Measurements from ENCODE around the gene SRPK3. TPM values are rescaled to one million over a fixed set of nuclear protein-coding genes. Genes with fewer than 3 reads are reported as not detected.
"Not testable (repeated sequence)": the region's sequence is repeated elsewhere in the genome, so short reads cannot be mapped to it uniquely, and the experiment has no call there.

SRPK3 gene
- total and polyA plus RNA-seq, 2 experiments from 2014 or later: 0.15 TPM; not detected in 1

GRCh38 chrX:153818064-153818463, 37.2 kb downstream of the SRPK3 start:
- not testable (repeated sequence) for ATAC-seq; H3K27ac Mint-ChIP-seq; H3K4me3 ChIP-seq; H3K9me2 ChIP-seq (ENCODE audit: insufficient read depth); H3F3A ChIP-seq (replicated peaks; ENCODE audit: low read depth); H3K27me3 ChIP-seq (ENCODE audit: insufficient read depth); H3K4me2 ChIP-seq; H2AFZ ChIP-seq; DNase-seq (ENCODE audit: low spot score); H3K27me3 Mint-ChIP-seq (ENCODE audit: insufficient read depth, low read depth, poor library complexity); H3K9me3 Mint-ChIP-seq; H3K36me3 ChIP-seq (ENCODE audit: insufficient read depth); H3K4me3 Mint-ChIP-seq; H3K27ac ChIP-seq (ENCODE audit: low read depth)
- H3K4me1 ChIP-seq (ENCODE audit: insufficient read depth): peaks cover 47% of the 10 kb centered on the region
- peaks cover 95% of the 10 kb centered on the region for H3K79me2 ChIP-seq (replicated peaks; ENCODE audit: insufficient read depth)
- H3K36me3 Mint-ChIP-seq (ENCODE audit: low read depth): peaks cover 12% of the 10 kb centered on the region; the same call in 2 of the 3 replicates
- H3K4me1 Mint-ChIP-seq: peaks cover 47% of the 10 kb centered on the region
- H4K20me1 ChIP-seq (replicated peaks; ENCODE audit: insufficient read depth): peaks cover 13% of the 10 kb centered on the region

DNA sequence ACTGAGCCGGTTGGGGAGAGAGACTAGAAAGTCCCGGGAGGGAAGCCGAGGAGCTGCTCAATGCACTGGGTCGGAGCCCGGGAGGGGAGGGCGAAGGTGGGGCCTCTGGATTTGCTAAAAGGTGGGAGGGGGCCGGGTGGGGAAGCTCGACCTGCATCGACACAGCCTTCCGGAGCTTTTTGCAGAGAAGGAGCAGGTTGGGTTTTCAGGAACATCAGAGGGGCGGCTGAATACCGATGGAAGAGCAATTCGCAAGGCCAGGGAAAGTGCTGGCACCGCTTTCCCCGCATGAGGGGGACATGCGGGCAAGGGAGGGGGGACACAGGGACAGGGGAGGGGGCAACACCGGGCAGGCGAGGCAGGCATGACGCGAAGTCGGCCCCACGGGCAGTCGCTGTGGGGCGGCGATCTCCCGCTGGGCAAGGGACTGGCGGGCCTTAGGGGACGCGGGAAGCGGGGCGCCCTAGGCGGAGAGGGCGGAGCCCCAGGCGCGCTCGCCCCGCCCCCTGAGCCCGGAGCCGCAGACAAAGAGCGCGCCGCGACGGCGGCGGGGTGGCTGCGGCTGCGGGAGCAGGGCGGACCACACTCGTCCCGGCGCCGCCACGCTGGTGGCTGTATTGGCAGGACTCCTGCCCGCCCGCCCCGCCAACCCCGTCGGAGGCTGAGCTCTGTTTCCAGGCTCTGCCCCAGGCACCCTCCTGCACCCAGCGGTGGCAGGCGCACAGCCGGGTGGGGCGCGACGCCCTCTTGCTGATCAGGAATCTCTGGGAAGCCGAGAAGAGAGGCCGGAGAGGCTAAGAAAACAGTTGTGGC, 37.9 kb downstream of the SRPK3 start:
- TF ChIP-seq STAT1 (IDR thresholded peaks at IDR 0.05; ENCODE audit: unreplicated experiment) (no peak), POLR2AphosphoS5 (IDR thresholded peaks at IDR 0.05; ENCODE audit: low read depth) (peak; percentile 39; the same call in 1 of the 2 replicates)
- Histone ChIP-seq H3K36me3 (ENCODE audit: insufficient read depth) (no peaks in the 10 kb centered on the region), H3F3A (replicated peaks; ENCODE audit: low read depth) (0 out of 2 replicates have a peak, but pooled peaks cover 2% of the 10 kb centered on the region), H3K27me3 (ENCODE audit: insufficient read depth) (no peaks in the 10 kb centered on the region), H3K4me2 (peak overlapping the region; percentile 73), H2AFZ (no peak overlapping the region), H3K9me2 (ENCODE audit: insufficient read depth) (no peaks in the 10 kb centered on the region), H4K20me1 (replicated peaks; ENCODE audit: insufficient read depth) (peaks cover 13% of the 10 kb centered on the region; the same call in 1 of the 2 replicates), H3K79me2 (replicated peaks; ENCODE audit: insufficient read depth) (peaks cover 95% of the 10 kb centered on the region), H3K4me3 (peak overlapping the region; percentile 52), H3K27ac (ENCODE audit: low read depth) (peak overlapping the region; percentile 84), H3K4me1 (ENCODE audit: insufficient read depth) (peaks cover 40% of the 10 kb centered on the region)
- ATAC-seq (peak; percentile 76), DNase-seq (ENCODE audit: low spot score) (peak; percentile 68)
- H3K4me3 Mint-ChIP-seq: peak overlapping the region; percentile 63
- peak overlapping the region; percentile 81; the same call in 1 of the 2 replicates for H3K27ac Mint-ChIP-seq
- H3K27me3 Mint-ChIP-seq (ENCODE audit: insufficient read depth, low read depth, poor library complexity): peaks cover 9% of the 10 kb centered on the region
- no peaks in the 10 kb centered on the region for H3K9me3 Mint-ChIP-seq
- H3K36me3 Mint-ChIP-seq (ENCODE audit: low read depth): peaks cover 15% of the 10 kb centered on the region; the same call in 2 of the 3 replicates
- H3K4me1 Mint-ChIP-seq: peaks cover 46% of the 10 kb centered on the region

GRCh38 chrX:153819384-153820040, 38.7 kb downstream of the SRPK3 start:
- Histone ChIP-seq H3K36me3 (ENCODE audit: insufficient read depth) (no peaks in the 10 kb centered on the region), H3K4me3 (peak overlapping the region; percentile 52), H3K9me2 (ENCODE audit: insufficient read depth) (no peaks in the 10 kb centered on the region), H3K79me2 (replicated peaks; ENCODE audit: insufficient read depth) (peaks cover 95% of the 10 kb centered on the region), H2AFZ (no peak overlapping the region), H3F3A (replicated peaks; ENCODE audit: low read depth) (0 out of 2 replicates have a peak, but pooled peaks cover 2% of the 10 kb centered on the region), H4K20me1 (replicated peaks; ENCODE audit: insufficient read depth) (peaks cover 13% of the 10 kb centered on the region; the same call in 1 of the 2 replicates), H3K4me2 (peak overlapping the region; percentile 73), H3K27ac (ENCODE audit: low read depth) (peak overlapping the region; percentile 84), H3K27me3 (ENCODE audit: insufficient read depth) (no peaks in the 10 kb centered on the region), H3K4me1 (ENCODE audit: insufficient read depth) (peaks cover 41% of the 10 kb centered on the region)
- peak overlapping the region; percentile 63 for H3K4me3 Mint-ChIP-seq
- H3K4me1 Mint-ChIP-seq: peaks cover 51% of the 10 kb centered on the region
- peaks cover 21% of the 10 kb centered on the region; the same call in 2 of the 3 replicates for H3K36me3 Mint-ChIP-seq (ENCODE audit: low read depth)
- peak overlapping the region; percentile 81 for H3K27ac Mint-ChIP-seq
- DNase-seq (ENCODE audit: low spot score) (no peak), ATAC-seq (peak; percentile 31)
- H3K27me3 Mint-ChIP-seq (ENCODE audit: insufficient read depth, low read depth, poor library complexity): peaks cover 9% of the 10 kb centered on the region
- no peaks in the 10 kb centered on the region for H3K9me3 Mint-ChIP-seq
- TF ChIP-seq, protein P1, sequence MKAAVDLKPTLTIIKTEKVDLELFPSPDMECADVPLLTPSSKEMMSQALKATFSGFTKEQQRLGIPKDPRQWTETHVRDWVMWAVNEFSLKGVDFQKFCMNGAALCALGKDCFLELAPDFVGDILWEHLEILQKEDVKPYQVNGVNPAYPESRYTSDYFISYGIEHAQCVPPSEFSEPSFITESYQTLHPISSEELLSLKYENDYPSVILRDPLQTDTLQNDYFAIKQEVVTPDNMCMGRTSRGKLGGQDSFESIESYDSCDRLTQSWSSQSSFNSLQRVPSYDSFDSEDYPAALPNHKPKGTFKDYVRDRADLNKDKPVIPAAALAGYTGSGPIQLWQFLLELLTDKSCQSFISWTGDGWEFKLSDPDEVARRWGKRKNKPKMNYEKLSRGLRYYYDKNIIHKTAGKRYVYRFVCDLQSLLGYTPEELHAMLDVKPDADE (IDR thresholded peaks at IDR 0.05): no peak
- no peak for TF ChIP-seq ZNF114 (CRISPR knock-in tag; IDR thresholded peaks at IDR 0.05)
- TF ChIP-seq JUNB (IDR thresholded peaks at IDR 0.05; ENCODE audit: unreplicated experiment): no peak
- TF ChIP-seq, protein P2, sequence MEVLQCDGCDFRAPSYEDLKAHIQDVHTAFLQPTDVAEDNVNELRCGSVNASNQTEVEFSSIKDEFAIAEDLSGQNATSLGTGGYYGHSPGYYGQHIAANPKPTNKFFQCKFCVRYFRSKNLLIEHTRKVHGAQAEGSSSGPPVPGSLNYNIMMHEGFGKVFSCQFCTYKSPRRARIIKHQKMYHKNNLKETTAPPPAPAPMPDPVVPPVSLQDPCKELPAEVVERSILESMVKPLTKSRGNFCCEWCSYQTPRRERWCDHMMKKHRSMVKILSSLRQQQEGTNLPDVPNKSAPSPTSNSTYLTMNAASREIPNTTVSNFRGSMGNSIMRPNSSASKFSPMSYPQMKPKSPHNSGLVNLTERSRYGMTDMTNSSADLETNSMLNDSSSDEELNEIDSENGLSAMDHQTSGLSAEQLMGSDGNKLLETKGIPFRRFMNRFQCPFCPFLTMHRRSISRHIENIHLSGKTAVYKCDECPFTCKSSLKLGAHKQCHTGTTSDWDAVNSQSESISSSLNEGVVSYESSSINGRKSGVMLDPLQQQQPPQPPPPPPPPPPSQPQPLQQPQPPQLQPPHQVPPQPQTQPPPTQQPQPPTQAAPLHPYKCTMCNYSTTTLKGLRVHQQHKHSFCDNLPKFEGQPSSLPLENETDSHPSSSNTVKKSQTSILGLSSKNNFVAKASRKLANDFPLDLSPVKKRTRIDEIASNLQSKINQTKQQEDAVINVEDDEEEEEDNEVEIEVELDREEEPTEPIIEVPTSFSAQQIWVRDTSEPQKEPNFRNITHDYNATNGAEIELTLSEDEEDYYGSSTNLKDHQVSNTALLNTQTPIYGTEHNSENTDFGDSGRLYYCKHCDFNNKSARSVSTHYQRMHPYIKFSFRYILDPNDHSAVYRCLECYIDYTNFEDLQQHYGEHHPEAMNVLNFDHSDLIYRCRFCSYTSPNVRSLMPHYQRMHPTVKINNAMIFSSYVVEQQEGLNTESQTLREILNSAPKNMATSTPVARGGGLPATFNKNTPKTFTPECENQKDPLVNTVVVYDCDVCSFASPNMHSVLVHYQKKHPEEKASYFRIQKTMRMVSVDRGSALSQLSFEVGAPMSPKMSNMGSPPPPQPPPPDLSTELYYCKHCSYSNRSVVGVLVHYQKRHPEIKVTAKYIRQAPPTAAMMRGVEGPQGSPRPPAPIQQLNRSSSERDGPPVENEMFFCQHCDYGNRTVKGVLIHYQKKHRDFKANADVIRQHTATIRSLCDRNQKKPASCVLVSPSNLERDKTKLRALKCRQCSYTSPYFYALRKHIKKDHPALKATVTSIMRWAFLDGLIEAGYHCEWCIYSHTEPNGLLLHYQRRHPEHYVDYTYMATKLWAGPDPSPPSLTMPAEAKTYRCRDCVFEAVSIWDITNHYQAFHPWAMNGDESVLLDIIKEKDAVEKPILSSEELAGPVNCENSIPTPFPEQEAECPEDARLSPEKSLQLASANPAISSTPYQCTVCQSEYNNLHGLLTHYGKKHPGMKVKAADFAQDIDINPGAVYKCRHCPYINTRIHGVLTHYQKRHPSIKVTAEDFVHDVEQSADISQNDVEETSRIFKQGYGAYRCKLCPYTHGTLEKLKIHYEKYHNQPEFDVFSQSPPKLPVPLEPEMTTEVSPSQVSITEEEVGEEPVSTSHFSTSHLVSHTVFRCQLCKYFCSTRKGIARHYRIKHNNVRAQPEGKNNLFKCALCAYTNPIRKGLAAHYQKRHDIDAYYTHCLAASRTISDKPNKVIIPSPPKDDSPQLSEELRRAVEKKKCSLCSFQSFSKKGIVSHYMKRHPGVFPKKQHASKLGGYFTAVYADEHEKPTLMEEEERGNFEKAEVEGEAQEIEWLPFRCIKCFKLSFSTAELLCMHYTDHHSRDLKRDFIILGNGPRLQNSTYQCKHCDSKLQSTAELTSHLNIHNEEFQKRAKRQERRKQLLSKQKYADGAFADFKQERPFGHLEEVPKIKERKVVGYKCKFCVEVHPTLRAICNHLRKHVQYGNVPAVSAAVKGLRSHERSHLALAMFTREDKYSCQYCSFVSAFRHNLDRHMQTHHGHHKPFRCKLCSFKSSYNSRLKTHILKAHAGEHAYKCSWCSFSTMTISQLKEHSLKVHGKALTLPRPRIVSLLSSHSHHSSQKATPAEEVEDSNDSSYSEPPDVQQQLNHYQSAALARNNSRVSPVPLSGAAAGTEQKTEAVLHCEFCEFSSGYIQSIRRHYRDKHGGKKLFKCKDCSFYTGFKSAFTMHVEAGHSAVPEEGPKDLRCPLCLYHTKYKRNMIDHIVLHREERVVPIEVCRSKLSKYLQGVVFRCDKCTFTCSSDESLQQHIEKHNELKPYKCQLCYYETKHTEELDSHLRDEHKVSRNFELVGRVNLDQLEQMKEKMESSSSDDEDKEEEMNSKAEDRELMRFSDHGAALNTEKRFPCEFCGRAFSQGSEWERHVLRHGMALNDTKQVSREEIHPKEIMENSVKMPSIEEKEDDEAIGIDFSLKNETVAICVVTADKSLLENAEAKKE (CRISPR knock-in tag; IDR thresholded peaks at IDR 0.05): no peak
